K562 (cell line): ENCODE results near the gene ARHGEF7. TPM values are rescaled to one million over a fixed set of nuclear protein-coding genes. Genes with fewer than 3 reads are reported as not detected.

Experiments used
- ATAC-seq: fragments of 200-7000 bp; cut with Tn5 transposase; 3 replicates; pipeline ENCODE4 v1.9.1; 2020; ENCODE audit warnings: moderate library complexity
- BruUV-seq: library from RNA; stranded (reverse); fragments of 400-500 nt; replicated peaks from 2 replicates; lab custom pipeline; 2021; lab: Mats Ljungman, UMichigan
- CTCF ChIA-PET: fragments of 300-600 bp; formaldehyde crosslinking; extraction: SDS; loops from one replicate; lab custom pipeline; 2021; ENCODE audit warnings: low intra/inter-chr PET ratio; lab: Yijun Ruan, JAX
- POLR2A ChIA-PET: fragments of 300-600, 350-650 bp; sonication (Branson Sonifier 250); formaldehyde crosslinking; extraction: SDS; loops from one replicate; lab custom pipeline; 2021; ENCODE audit warnings: antibody characterized with exemption, inconsistent platforms; lab: Yijun Ruan, JAX
- DNase-seq, 4 experiments: peaks; one replicate each; pipeline versions ENCODE4 v3.0.0 to v3.0.0-alpha.2; 2011 to 2018; ENCODE audit warnings: low spot score in 3 of 4, mixed read lengths in 3 of 4; ENCODE audit errors: extremely low read depth in 1 of 4
- FAIRE-seq: peaks from 2 replicates; lab custom pipeline; 2011; peaks lifted over from hg19 to GRCh38; lab: Jason Lieb, UNC
- H2AFZ ChIP-seq: 2 replicates; pipeline ENCODE4 v1.6.0; 2011; ENCODE audit warnings: low read depth, low read length, control low read depth, inconsistent platforms
- H3K27ac ChIP-seq: fragments of 200-600 bp; 3 replicates; pipeline ENCODE4 v1.8.0; 2011; ENCODE audit warnings: low read depth, mild to moderate bottlenecking, control low read depth, inconsistent platforms, low read length, moderate library complexity, mixed read lengths; ENCODE audit errors: extremely low read depth
- H3K27me3 ChIP-seq, 2 experiments: fragments of 300-600 bp in 1 of 2; 2 replicates in 1 of 2; 3 replicates in 1 of 2; pipeline versions ENCODE4 v1.6.0 to v1.8.0; 2011; ENCODE audit warnings: inconsistent platforms in 2 of 2, low read length in 2 of 2, mild to moderate bottlenecking in 1 of 2, mixed read lengths in 1 of 2, moderate library complexity in 1 of 2; ENCODE audit not compliant: control insufficient read depth in 2 of 2, insufficient read depth in 2 of 2
- H3K36me3 ChIP-seq: fragments of 300-600 bp; 3 replicates; pipeline ENCODE4 v1.8.0; 2011; ENCODE audit warnings: mild to moderate bottlenecking, low read length, inconsistent platforms; ENCODE audit not compliant: control insufficient read depth, insufficient read depth
- H3K4me1 ChIP-seq, 2 experiments: fragments of 200-600 bp in 1 of 2; replicated peaks in 1 of 2; 2 replicates in 1 of 2; 3 replicates in 1 of 2; pipeline versions ENCODE4 v1.5.1 to v1.8.0; 2011; ENCODE audit warnings: inconsistent platforms in 2 of 2, low read length in 2 of 2, mild to moderate bottlenecking in 1 of 2, mixed read lengths in 1 of 2, moderate library complexity in 1 of 2; ENCODE audit not compliant: control insufficient read depth in 2 of 2, insufficient read depth in 2 of 2
- H3K4me2 ChIP-seq: 2 replicates; pipeline ENCODE4 v1.6.1; 2011; ENCODE audit warnings: low read length, control low read depth, inconsistent platforms, mixed read lengths; ENCODE audit not compliant: insufficient read depth
- H3K4me3 ChIP-seq: fragments of 200-600 bp; sonication (generic), shearing (Covaris generic); 2 replicates; pipeline ENCODE4 v1.5.1; 2016; ENCODE audit warnings: control low read depth, inconsistent platforms
- H3K79me2 ChIP-seq: fragments of 200-600 bp; 3 replicates; pipeline ENCODE4 v1.8.0; 2011; ENCODE audit warnings: low read length, inconsistent platforms; ENCODE audit not compliant: control insufficient read depth, insufficient read depth
- H3K9ac ChIP-seq, 2 experiments: 2 replicates each; pipeline versions ENCODE4 v1.6.0 to v1.6.1; 2011; ENCODE audit warnings: low read depth in 2 of 2, low read length in 2 of 2, control low read depth in 1 of 2, inconsistent platforms in 1 of 2, mild to moderate bottlenecking in 1 of 2, mixed read lengths in 1 of 2; ENCODE audit not compliant: insufficient read depth in 1 of 2
- H3K9me1 ChIP-seq: one replicate; pipeline ENCODE4 v1.6.0; 2011; ENCODE audit warnings: inconsistent platforms, mild to moderate bottlenecking, low read length, moderate library complexity; ENCODE audit not compliant: control insufficient read depth, insufficient read depth
- H3K9me3 ChIP-seq: replicated peaks from 2 replicates; pipeline ENCODE4 v1.5.1; 2011; ENCODE audit warnings: low read depth, low read length, inconsistent platforms; ENCODE audit not compliant: control insufficient read depth, insufficient read depth
- H4K20me1 ChIP-seq: replicated peaks from 2 replicates; pipeline ENCODE4 v1.6.1; 2011; ENCODE audit warnings: low read length, inconsistent platforms, mixed read lengths; ENCODE audit not compliant: control insufficient read depth, insufficient read depth
- BRD9 ChIP-seq: fragments of 450-650 bp; IDR thresholded peaks from 2 replicates; pipeline ENCODE4 v1.6.1; 2018; ENCODE audit warnings: low read depth; ENCODE audit not compliant: partially characterized antibody
- CEBPG ChIP-seq, 3 experiments: fragments of 200-800 bp in 1 of 3; sonication (Bioruptor generic) in 1 of 3; sonication (generic) in 1 of 3; formaldehyde crosslinking in 1 of 3; IDR thresholded peaks in 2 of 3; conservative IDR thresholded peaks in 1 of 3; 2 replicates each; pipeline versions ENCODE4 v1.6.1 to v1.8.0; 2016 to 2022; ENCODE audit warnings: missing compliant biosample characterization in 2 of 3, missing genetic modification characterization in 2 of 3, mild to moderate bottlenecking in 1 of 3, missing genetic modification reagents in 1 of 3
- CREB3L1 ChIP-seq: fragments of 450-650 bp; IDR thresholded peaks from 2 replicates; pipeline ENCODE4 v1.6.1; 2014; ENCODE audit warnings: low read depth, mild to moderate bottlenecking, moderate library complexity, borderline replicate concordance
- ETV6 ChIP-seq, 3 experiments: fragments of 150-350 bp in 1 of 3; sonication (generic) in 1 of 3; formaldehyde crosslinking in 1 of 3; IDR thresholded peaks; 2 replicates each; pipeline versions ENCODE4 v1.6.1 to v1.8.0; 2014 to 2022; ENCODE audit warnings: borderline replicate concordance in 2 of 3, low read depth in 2 of 3, antibody characterized with exemption in 1 of 3, low read length in 1 of 3, mild to moderate bottlenecking in 1 of 3, missing genetic modification reagents in 1 of 3
- MCM3 ChIP-seq: fragments of 450-650 bp; IDR thresholded peaks from 2 replicates; pipeline ENCODE4 v1.6.1; 2016
- POLR3A ChIP-seq: IDR thresholded peaks from 2 replicates; pipeline ENCODE4 v1.6.1; 2011; ENCODE audit warnings: borderline replicate concordance, mild to moderate bottlenecking, moderate library complexity; ENCODE audit not compliant: insufficient read length, insufficient read depth; ENCODE audit errors: extremely low read depth
- SNIP1 ChIP-seq: fragments of 450-650 bp; IDR thresholded peaks from 2 replicates; pipeline ENCODE4 v1.7.1; 2017; ENCODE audit warnings: low read depth, mild to moderate bottlenecking
- TCF3 ChIP-seq: sonication (generic); formaldehyde crosslinking; IDR thresholded peaks from 2 replicates; pipeline ENCODE4 v1.4.0; 2020; ENCODE audit warnings: mild to moderate bottlenecking, missing genetic modification reagents
- TOE1 ChIP-seq, 2 experiments: fragments of 450-650 bp in 1 of 2; sonication (generic) in 1 of 2; formaldehyde crosslinking in 1 of 2; IDR thresholded peaks; 2 replicates each; pipeline versions ENCODE4 v1.7.1 to v1.8.0; 2016 to 2022; ENCODE audit warnings: borderline replicate concordance in 2 of 2, mild to moderate bottlenecking in 2 of 2, antibody characterized with exemption in 1 of 2, inconsistent platforms in 1 of 2, low read depth in 1 of 2, missing genetic modification reagents in 1 of 2, moderate library complexity in 1 of 2
- TRIM28 ChIP-seq: fragments of 450-650 bp; IDR thresholded peaks from 2 replicates; pipeline ENCODE4 v1.6.1; 2017
- WHSC1 ChIP-seq: IDR thresholded peaks from one replicate; pipeline ENCODE4 v1.6.1; 2012; ENCODE audit warnings: low read length, control low read depth, inconsistent platforms
- ZC3H8 ChIP-seq: fragments of 450-650 bp; IDR thresholded peaks from 2 replicates; pipeline ENCODE4 v1.6.1; 2017
- ZNF143 ChIP-seq: sonication (generic); formaldehyde crosslinking; IDR thresholded peaks from 2 replicates; pipeline ENCODE4 v1.9.0; 2022; ENCODE audit warnings: mild to moderate bottlenecking, missing genetic modification reagents
- ZNF408 ChIP-seq: fragments of 250-450 bp; sonication (Bioruptor Pico); IDR thresholded peaks from 2 replicates; pipeline ENCODE4 v1.4.0; 2020; ENCODE audit warnings: low read depth, mild to moderate bottlenecking, moderate library complexity
- WGBS: fragments of 100-300 bp; shearing (Covaris generic); methylation state at CpG from one replicate; pipeline ENCODE4 v1.1.6; 2016; ENCODE audit warnings: low coverage, mixed read lengths; ENCODE audit not compliant: insufficient coverage; ENCODE audit errors: missing lambda C conversion rate; 5-methylcytosine and 5-hydroxymethylcytosine counted together
- in situ Hi-C: fragments of 300-500 bp; cut with MboI; formaldehyde crosslinking; loops from 4 replicates; pipeline ENCODE4 v1.15.0; 2018; ENCODE audit warnings: inconsistent platforms, mixed read lengths
- intact Hi-C: fragments of 100-400 bp; cut with micrococcal nuclease; formaldehyde crosslinking; loops from 2 replicates; pipeline ENCODE4 v1.14.2; 2022
- polyA plus RNA-seq, 8 experiments: library from polyadenylated mRNA; depleted of rRNA in 4 of 8; stranded (reverse) in 5 of 8; unstranded in 3 of 8; fragments of >200 nt; fragmentation: Nextera tagmentation in 2 of 8; fragmentation: Illumina TruSeq in 1 of 8; extraction: Ambion mirVana in 2 of 8; extraction: Trizol in 1 of 8; gene quantifications; 2 replicates each; pipeline versions ENCODE4 v1.2.1 to v1.2.3, GENCODE V29; 2011 to 2014; ENCODE audit warnings: inconsistent platforms in 1 of 8, missing spikeins in 1 of 8
- total RNA-seq, 7 experiments: library from RNA; depleted of rRNA in 6 of 7; stranded (reverse); fragments of >200 nt in 6 of 7; fragmentation: Illumina TruSeq in 2 of 7; extraction: Trizol in 2 of 7; gene quantifications; 2 replicates each; pipeline versions ENCODE4 v1.2.1 to v1.2.3, GENCODE V29; 2011 to 2021; ENCODE audit warnings: low replicate concordance in 1 of 7
- TF ChIP-seq, protein P1 (sequence below), 2 experiments: IDR thresholded peaks; 2 replicates each; pipeline ENCODE4 v1.6.1; 2012; ENCODE audit warnings: improper control_type of control experiment in 2 of 2, low read depth in 2 of 2, low read length in 2 of 2, borderline replicate concordance in 1 of 2
- TF ChIP-seq, protein P2 (sequence below), 2 experiments: IDR thresholded peaks; 2 replicates each; pipeline ENCODE4 v1.6.1; 2011; ENCODE audit warnings: borderline replicate concordance in 1 of 2, control low read depth in 1 of 2, low read depth in 1 of 2, low read length in 1 of 2, mild to moderate bottlenecking in 1 of 2, mixed read lengths in 1 of 2, moderate library complexity in 1 of 2; ENCODE audit not compliant: insufficient read depth in 1 of 2, insufficient read length in 1 of 2, poor library complexity in 1 of 2, severe bottlenecking in 1 of 2; ENCODE audit errors: extremely low read depth in 1 of 2

The ARHGEF7 gene
- total and polyA plus RNA-seq, 9 of the 15 experiments (the other 6 are each of a cell fraction or from before 2014, with no cell fraction given): 2.1 to 26.8 (median 17.5) TPM

DNA sequence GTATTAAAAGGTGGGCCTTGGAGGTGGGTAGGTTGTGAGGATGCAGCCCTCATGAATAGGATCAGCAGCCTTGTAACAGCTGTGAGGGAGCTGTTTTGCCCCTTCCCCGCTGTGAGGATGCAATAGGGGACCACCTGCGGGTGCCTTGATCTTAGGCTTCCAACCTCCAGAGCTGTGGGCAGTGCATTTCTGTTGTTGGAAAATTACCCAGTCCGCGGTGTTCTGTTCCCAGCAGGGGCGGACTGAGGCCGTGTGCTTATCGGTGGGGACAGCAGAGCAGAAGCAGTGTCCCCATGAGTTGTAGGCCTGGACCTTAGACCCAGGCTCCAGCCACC lies 150.6 kb downstream of the ARHGEF7 start:
- ChIA-PET CTCF (no interaction called here), POLR2A (no interaction called here)
- ATAC-seq: no peak
- intact Hi-C loops (no loop called here), in situ Hi-C loops (no loop called here)
- Histone ChIP-seq H3K27me3 (no peaks in the 10 kb centered on the region), H3K4me1 (no peaks in the 10 kb centered on the region), H3K79me2 (no peaks in the 10 kb centered on the region), H2AFZ (no peak overlapping the region), H3K9me1 (no peaks in the 10 kb centered on the region), H4K20me1 (no peaks in the 10 kb centered on the region), H3K36me3 (peaks cover 18% of the 10 kb centered on the region; the same call in 2 of the 3 replicates), H3K4me3 (no peak overlapping the region), H3K9me3 (no peaks in the 10 kb centered on the region), H3K9ac (no peak overlapping the region), H3K4me2 (no peak overlapping the region), H3K27ac (no peak overlapping the region)
- DNase-seq: no peak
- 93% methylated on average over 7 of the region's 7 CpGs for WGBS
- FAIRE-seq: no peak
- no TSS peak for BruUV-seq
- TF ChIP-seq ZC3H8: no peak
- TF ChIP-seq ZNF143 (CRISPR knock-in tag): no peak
- no peak for TF ChIP-seq TOE1 (IDR thresholded peaks at IDR 0.05; ENCODE audit: borderline replicate concordance)
- TF ChIP-seq TOE1 (CRISPR knock-in tag; IDR thresholded peaks at IDR 0.05; ENCODE audit: borderline replicate concordance, low read depth): no peak
- TF ChIP-seq SNIP1: no peak
- TF ChIP-seq TCF3 (CRISPR knock-in tag): no peak
- no peak for TF ChIP-seq TRIM28
- TF ChIP-seq BRD9: no peak
- no peak for TF ChIP-seq CEBPG (CRISPR knock-in tag; IDR thresholded peaks at IDR 0.05)
- no peak for TF ChIP-seq CEBPG (tag; conservative IDR thresholded peaks at IDR 0.05 in 1 of 2, IDR thresholded peaks at IDR 0.05 in 1 of 2)
- TF ChIP-seq, protein P1, sequence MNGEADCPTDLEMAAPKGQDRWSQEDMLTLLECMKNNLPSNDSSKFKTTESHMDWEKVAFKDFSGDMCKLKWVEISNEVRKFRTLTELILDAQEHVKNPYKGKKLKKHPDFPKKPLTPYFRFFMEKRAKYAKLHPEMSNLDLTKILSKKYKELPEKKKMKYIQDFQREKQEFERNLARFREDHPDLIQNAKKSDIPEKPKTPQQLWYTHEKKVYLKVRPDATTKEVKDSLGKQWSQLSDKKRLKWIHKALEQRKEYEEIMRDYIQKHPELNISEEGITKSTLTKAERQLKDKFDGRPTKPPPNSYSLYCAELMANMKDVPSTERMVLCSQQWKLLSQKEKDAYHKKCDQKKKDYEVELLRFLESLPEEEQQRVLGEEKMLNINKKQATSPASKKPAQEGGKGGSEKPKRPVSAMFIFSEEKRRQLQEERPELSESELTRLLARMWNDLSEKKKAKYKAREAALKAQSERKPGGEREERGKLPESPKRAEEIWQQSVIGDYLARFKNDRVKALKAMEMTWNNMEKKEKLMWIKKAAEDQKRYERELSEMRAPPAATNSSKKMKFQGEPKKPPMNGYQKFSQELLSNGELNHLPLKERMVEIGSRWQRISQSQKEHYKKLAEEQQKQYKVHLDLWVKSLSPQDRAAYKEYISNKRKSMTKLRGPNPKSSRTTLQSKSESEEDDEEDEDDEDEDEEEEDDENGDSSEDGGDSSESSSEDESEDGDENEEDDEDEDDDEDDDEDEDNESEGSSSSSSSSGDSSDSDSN (IDR thresholded peaks at IDR 0.05; ENCODE audit: borderline replicate concordance in 1 of 2, low read depth in 2 of 2, low read length in 2 of 2): no peak
- no peak for TF ChIP-seq CREB3L1
- TF ChIP-seq WHSC1: no peak
- no peak for TF ChIP-seq POLR3A
- TF ChIP-seq, protein P2, sequence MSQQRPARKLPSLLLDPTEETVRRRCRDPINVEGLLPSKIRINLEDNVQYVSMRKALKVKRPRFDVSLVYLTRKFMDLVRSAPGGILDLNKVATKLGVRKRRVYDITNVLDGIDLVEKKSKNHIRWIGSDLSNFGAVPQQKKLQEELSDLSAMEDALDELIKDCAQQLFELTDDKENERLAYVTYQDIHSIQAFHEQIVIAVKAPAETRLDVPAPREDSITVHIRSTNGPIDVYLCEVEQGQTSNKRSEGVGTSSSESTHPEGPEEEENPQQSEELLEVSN (IDR thresholded peaks at IDR 0.05; ENCODE audit: borderline replicate concordance in 1 of 2, extremely low read depth in 1 of 2, insufficient read depth in 1 of 2, insufficient read length in 1 of 2, low read depth in 1 of 2, low read length in 1 of 2, poor library complexity in 1 of 2, severe bottlenecking in 1 of 2): no peak
- no peak for TF ChIP-seq ZNF408
- no peak for TF ChIP-seq ETV6 (IDR thresholded peaks at IDR 0.05; ENCODE audit: borderline replicate concordance in 1 of 2, low read depth in 2 of 2, low read length in 1 of 2)
- no peak for TF ChIP-seq ETV6 (CRISPR knock-in tag; IDR thresholded peaks at IDR 0.05; ENCODE audit: borderline replicate concordance)
- TF ChIP-seq MCM3: no peak
